ENCODE results near the gene WDFY3.

Gene WDFY3

DNA sequence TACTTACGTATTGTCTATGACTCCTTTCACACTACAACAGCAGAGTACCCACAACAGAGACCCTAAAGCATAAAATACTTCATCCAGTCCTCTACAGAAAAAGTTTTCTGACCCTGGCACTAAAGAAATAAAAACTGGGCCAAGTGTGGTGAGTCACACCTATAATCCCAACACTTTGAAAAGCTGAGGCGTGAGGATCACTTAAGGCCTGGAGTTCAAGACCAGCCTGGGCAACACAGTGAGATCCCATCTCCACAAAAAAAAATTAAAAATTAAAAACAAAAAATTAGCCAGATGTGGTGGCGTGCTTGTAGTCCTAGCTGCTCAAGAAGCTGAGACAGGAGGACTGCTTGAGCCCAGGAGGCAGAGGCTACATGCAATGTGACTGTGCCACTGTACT, 66.9 kb downstream of the WDFY3 start:
- ATAC-seq, result no peak
- TF ChIP-seq SNAI2 (CRISPR knock-in tag; IDR thresholded peaks at IDR 0.05) (no peak), ZNF70 (CRISPR knock-in tag; IDR thresholded peaks at IDR 0.05) (no peak), TOX (CRISPR knock-in tag; IDR thresholded peaks at IDR 0.05; ENCODE audit: borderline replicate concordance) (no peak), ZFP30 (CRISPR knock-in tag; IDR thresholded peaks at IDR 0.05) (no peak), PATZ1 (CRISPR knock-in tag; IDR thresholded peaks at IDR 0.05; ENCODE audit: borderline replicate concordance) (no peak), ZNF565 (CRISPR knock-in tag; conservative IDR thresholded peaks at IDR 0.05; ENCODE audit: low read depth) (no peak), OSR1 (CRISPR knock-in tag; IDR thresholded peaks at IDR 0.05) (no peak), ESRRG (CRISPR knock-in tag; IDR thresholded peaks at IDR 0.05) (no peak), BACH2 (CRISPR knock-in tag; IDR thresholded peaks at IDR 0.05; ENCODE audit: borderline replicate concordance) (no peak), ISL1 (CRISPR knock-in tag; IDR thresholded peaks at IDR 0.05) (no peak), GLIS3 (CRISPR knock-in tag; IDR thresholded peaks at IDR 0.05) (no peak), TSHZ2 (CRISPR knock-in tag; IDR thresholded peaks at IDR 0.05) (no peak), ZC3H10 (CRISPR knock-in tag; IDR thresholded peaks at IDR 0.05) (no peak)
- TF ChIP-seq, protein P1, sequence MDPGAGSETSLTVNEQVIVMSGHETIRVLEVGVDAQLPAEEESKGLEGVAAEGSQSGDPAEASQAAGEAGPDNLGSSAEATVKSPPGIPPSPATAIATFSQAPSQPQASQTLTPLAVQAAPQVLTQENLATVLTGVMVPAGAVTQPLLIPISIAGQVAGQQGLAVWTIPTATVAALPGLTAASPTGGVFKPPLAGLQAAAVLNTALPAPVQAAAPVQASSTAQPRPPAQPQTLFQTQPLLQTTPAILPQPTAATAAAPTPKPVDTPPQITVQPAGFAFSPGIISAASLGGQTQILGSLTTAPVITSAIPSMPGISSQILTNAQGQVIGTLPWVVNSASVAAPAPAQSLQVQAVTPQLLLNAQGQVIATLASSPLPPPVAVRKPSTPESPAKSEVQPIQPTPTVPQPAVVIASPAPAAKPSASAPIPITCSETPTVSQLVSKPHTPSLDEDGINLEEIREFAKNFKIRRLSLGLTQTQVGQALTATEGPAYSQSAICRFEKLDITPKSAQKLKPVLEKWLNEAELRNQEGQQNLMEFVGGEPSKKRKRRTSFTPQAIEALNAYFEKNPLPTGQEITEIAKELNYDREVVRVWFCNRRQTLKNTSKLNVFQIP (CRISPR knock-in tag; IDR thresholded peaks at IDR 0.05; ENCODE audit: borderline replicate concordance, low read depth), result no peak

DNA sequence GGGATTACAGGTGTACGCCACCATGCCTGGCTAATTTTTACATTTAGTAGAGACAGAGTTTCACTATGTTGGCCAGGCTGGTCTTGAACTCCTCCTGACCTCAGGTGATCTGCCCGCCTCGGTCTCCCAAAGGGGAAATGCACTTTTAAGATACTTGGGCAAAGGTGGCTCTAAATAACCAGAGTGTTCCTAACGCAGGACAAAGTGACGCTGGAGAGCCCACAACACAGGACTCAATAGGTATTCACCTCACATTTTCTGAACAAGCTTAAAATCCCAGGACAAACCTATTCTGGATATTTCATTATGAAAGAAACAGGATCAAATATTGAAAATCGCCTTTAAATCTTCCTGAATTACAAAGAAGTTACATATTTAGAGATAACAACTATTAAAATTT, 69.0 kb downstream of the WDFY3 start:
- TF ChIP-seq, protein P2, sequence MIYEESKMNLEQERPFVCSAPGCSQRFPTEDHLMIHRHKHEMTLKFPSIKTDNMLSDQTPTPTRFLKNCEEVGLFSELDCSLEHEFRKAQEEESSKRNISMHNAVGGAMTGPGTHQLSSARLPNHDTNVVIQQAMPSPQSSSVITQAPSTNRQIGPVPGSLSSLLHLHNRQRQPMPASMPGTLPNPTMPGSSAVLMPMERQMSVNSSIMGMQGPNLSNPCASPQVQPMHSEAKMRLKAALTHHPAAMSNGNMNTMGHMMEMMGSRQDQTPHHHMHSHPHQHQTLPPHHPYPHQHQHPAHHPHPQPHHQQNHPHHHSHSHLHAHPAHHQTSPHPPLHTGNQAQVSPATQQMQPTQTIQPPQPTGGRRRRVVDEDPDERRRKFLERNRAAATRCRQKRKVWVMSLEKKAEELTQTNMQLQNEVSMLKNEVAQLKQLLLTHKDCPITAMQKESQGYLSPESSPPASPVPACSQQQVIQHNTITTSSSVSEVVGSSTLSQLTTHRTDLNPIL (CRISPR knock-in tag; IDR thresholded peaks at IDR 0.05; ENCODE audit: low read depth), result no peak
- TF ChIP-seq, protein P1 (CRISPR knock-in tag; IDR thresholded peaks at IDR 0.05; ENCODE audit: borderline replicate concordance, low read depth), result no peak
- no peak for TF ChIP-seq ZC3H10 (CRISPR knock-in tag; IDR thresholded peaks at IDR 0.05)
- no peak for TF ChIP-seq ZNF565 (CRISPR knock-in tag; conservative IDR thresholded peaks at IDR 0.05; ENCODE audit: low read depth)
- no peak for TF ChIP-seq ZFP3 (CRISPR knock-in tag; IDR thresholded peaks at IDR 0.05)
- TF ChIP-seq TSHZ2 (CRISPR knock-in tag; IDR thresholded peaks at IDR 0.05), result no peak
- no peak for TF ChIP-seq OSR1 (CRISPR knock-in tag; IDR thresholded peaks at IDR 0.05)
- no peak for TF ChIP-seq CSRNP3 (CRISPR knock-in tag; IDR thresholded peaks at IDR 0.05)
- no peak for TF ChIP-seq ZFP30 (CRISPR knock-in tag; IDR thresholded peaks at IDR 0.05)
- TF ChIP-seq PATZ1 (CRISPR knock-in tag; IDR thresholded peaks at IDR 0.05; ENCODE audit: borderline replicate concordance), result no peak
- TF ChIP-seq RARB (CRISPR knock-in tag; IDR thresholded peaks at IDR 0.05), result no peak
- no peak for TF ChIP-seq CSDC2 (CRISPR knock-in tag; IDR thresholded peaks at IDR 0.05)
- TF ChIP-seq PPARA (CRISPR knock-in tag; IDR thresholded peaks at IDR 0.05; ENCODE audit: borderline replicate concordance), result no peak
- TF ChIP-seq ISL1 (CRISPR knock-in tag; IDR thresholded peaks at IDR 0.05), result no peak
- no peak for TF ChIP-seq GLIS3 (CRISPR knock-in tag; IDR thresholded peaks at IDR 0.05)
- no peak for TF ChIP-seq ARNTL (CRISPR knock-in tag; IDR thresholded peaks at IDR 0.05; ENCODE audit: borderline replicate concordance, low read depth)
- TF ChIP-seq ESRRG (CRISPR knock-in tag; IDR thresholded peaks at IDR 0.05), result no peak
- no peak for TF ChIP-seq BACH2 (CRISPR knock-in tag; IDR thresholded peaks at IDR 0.05; ENCODE audit: borderline replicate concordance)
- no peak for ATAC-seq

Data from SK-N-SH treated with all-trans-retinoic acid at 6 μM for 48 hours (cell line).